Diencephalon (tissue), 1 donor: ENCODE measurements around the gene NSFL1C. TPM values are rescaled to one million over a fixed set of nuclear protein-coding genes. Genes with fewer than 3 reads are reported as not detected.

Experiments used
- total RNA-seq: library from RNA; depleted of rRNA; stranded (reverse); fragments of >200 nt; gene quantifications from one replicate; pipeline ENCODE4 v1.2.3, GENCODE V29; 2014

The NSFL1C gene
- 40.8 TPM for total RNA-seq

DNA sequence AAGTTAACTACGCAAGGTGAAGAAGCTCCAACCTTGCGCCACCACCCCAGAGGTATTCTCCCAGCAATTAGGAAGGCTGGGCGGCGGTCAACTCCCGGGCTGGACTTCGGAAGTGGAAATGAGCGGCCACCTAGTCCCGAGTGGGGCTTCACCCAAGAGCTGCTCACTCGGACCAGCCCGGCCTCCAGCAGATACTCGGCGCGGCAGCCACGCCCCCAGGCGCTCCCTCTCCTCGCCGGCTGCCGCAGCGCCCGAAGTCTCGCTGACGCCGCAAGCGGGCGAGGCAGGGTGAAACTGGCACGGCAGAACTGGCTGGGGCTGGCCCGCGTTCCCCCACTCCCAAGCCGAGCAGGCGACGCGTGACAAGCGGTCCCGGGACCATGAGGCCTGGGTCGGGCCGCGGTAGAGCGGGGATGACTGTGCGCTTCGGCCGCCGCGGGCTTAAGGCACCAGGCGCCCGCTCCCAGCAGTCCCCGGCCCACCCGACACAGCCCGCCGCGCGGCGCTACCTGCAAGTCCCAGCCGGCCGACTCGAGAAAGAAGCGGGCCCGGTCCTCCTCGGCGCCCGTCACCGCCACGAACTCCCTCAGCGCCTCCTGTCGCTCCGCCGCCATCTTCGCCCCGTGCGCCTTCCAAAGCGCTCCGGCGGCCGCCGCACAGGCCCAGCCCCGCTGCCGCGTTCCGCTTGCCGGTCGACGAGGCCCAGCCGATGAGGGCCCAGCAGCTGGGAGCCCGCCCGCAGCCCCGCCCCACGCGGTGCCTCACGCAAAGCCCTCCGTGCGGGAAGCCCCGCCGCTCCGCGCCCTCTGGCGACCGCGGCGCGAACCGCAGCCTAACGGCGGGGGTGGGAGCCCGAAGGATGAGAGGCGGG, at the start of gene NSFL1C:
TSS of gene NSFL1C (minus strand) at position 639 of the 871 bp plus-strand sequence. CDS start at position 614, 25 bp downstream.

DNA sequence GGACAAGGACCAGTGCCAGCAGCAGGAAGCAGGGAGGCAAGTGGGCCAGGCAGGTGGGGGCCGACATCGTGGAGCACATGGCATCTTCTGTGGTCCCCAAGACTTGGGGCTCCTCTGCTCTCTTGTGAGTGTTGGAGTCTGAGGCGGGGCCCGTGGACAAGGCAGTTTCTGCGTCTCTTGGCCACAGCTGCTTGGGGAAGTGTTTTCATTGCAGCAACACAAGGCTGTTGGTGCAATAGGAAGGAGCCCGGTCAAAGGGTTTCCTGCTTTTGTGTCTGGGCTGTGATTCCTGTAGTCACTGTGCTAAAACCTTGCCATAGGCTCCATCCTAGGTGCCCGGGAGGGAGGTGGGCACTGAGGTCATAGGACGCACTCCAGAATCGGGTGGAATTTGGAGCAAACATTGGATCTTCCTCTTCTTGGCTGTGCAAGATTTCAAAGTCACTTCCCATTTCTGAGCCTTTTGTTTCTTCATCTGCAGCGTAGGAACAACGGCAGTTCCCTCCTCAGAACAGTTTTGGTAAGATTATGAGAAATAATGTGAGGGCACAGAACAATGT, 24.7 kb upstream of the NSFL1C start, which contains the start of gene SIRPB2:
TSS of gene SIRPB2 (minus strand) at position 140 of the 560 bp plus-strand sequence. CDS start at position 79, 61 bp downstream.

DNA sequence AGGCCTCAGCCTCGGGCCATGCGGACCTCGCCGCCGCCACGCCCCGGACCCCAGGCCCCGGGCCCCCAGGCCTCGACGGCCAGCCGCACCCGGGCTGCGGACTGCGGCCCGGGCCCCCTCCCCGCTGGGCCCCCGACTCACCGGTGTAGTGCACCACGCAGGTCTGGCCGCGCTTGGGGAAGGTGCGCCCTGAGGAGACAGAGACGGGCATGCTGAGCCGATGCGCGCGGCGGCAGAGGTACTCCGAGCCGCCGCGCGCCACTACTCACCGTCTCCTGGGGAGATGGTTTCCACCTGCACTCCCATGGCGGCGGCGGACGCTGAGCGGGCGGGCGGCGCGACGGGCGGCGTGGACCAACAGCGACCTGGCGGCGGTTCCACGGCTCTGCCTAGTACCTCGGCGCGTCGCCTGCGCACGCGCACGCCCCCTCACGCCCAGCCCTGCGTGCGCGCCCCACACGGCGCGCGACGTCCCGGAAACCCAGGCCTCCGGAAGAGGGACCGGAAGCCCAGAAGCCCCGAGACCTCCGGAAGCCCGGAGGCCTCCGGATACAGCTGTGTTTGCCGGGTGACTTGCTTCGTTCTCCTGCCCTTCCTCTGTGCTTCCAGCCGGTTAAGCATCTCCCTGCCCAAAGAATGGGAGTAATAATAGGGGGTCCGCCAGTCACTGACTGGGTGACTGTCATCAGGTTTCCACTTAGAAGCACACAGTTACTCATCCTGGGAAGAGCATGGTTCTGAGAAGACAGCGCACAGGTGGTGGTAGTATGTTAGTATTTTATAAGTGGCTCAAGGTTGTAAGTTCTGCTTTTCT, 73.7 kb downstream of the NSFL1C start, which contains the start of gene FKBP1A:
TSS of gene FKBP1A (minus strand) at position 362 of the 814 bp plus-strand sequence. CDS start at position 306, 56 bp downstream.

Other genes with a start within 250 kb of the NSFL1C start
- gene RAD21L1, start 240.8 kb downstream of the NSFL1C start, total RNA-seq: not detected
- 34.4 TPM for gene SNPH, start 200.6 kb downstream of the NSFL1C start, total RNA-seq
- gene SDCBP2, start 137.7 kb downstream of the NSFL1C start, total RNA-seq: 10.4 TPM
- gene FKBP1A, start 73.8 kb downstream of the NSFL1C start, total RNA-seq: 83.0 TPM
- gene SIRPB2, start 24.6 kb upstream of the NSFL1C start, total RNA-seq: 0.69 TPM
- gene SIRPD, start 90.9 kb upstream of the NSFL1C start, total RNA-seq: not detected
- 1.2 TPM for gene SIRPB1, start 153.2 kb upstream of the NSFL1C start, total RNA-seq
- gene SIRPG, start 190.9 kb upstream of the NSFL1C start, total RNA-seq: not detected